ENCODE measurements around the gene STK33. TPM values are rescaled to one million over a fixed set of nuclear protein-coding genes. Genes with fewer than 3 reads are reported as not detected.

STK33 gene
- total RNA-seq, 8 experiments from 2014 or later: 0.61 to 67.5 (median 16.8) TPM

DNA sequence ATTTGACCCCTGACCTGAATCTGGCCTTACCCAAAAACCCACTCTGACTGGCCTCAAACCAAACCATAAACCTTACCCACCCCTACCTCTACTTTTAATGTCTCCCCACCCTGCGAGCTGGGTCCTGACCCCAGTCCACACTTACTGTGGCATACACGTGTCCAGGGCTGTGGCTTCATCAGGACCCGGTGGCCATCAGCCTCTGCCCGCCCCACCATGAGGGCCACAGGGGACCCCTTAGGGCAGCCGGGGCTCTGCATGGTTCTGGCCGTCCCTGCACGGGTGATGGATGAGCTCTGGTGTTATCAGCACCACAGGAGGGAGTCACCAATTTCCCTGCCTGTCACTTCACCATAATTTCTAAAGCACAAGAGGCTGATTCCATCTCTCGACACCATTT lies 242.8 kb downstream of the STK33 start:
- whole genome bisulfite sequencing, 10 experiments: 20 to 67% (median 51%) methylated on average over 1 to 6 of the region's 8 CpGs; no CpG with 5 or more reads in 5 of the 10 experiments
- in situ Hi-C loops (cut with MboI; ENCODE audit: low pct_unique_long_range_greater_than_20kb in 2 of 9, low sequenced_read_pairs in 9 of 9, unreplicated experiment in 9 of 9): no loop called here
- ATAC-seq (replicated peaks in 6 of 8): peak in 1 of 8 experiments; percentile 9
- no peak overlapping the region for H3K4me3 ChIP-seq
- H3K4me1 ChIP-seq (replicated peaks in 1 of 2): peaks cover 30 to 34% of the 10 kb centered on the region in 2 donors
- H3K27ac ChIP-seq: no peak overlapping the region

DNA sequence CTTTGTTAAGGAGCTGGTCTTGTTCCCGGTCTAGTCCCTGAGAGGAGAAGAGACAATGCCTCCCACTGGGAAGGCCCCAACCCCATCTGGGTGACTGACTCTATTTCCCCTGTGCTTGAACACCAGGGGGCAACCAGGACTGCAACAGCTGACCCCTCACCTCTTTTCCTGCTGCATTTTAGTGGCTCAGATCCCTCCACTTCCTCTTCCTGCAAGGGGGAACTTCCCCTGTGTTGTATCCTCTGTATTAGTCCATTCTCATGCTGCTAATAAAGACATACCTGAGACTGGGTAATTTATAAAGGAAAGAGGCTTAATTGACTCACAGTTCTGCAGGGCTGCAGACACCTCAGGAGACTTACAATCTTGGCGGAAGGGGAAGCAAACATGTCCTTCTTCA lies 246.1 kb downstream of the STK33 start:
- Histone ChIP-seq H3K27ac (no peak overlapping the region), H3K4me3 (no peak overlapping the region), H3K4me1 (replicated peaks in 1 of 2) (peaks cover 3 to 9% of the 10 kb centered on the region in 2 donors)
- no peak for ATAC-seq (replicated peaks in 6 of 8)
- 0 to 100% (median 50%) methylated on average over 1 to 2 of the region's 2 CpGs; no CpG with 5 or more reads in 3 of the 10 experiments for WGBS, 10 experiments
- in situ Hi-C loops (cut with MboI; ENCODE audit: low pct_unique_long_range_greater_than_20kb in 2 of 9, low sequenced_read_pairs in 9 of 9, unreplicated experiment in 9 of 9): no loop called here

DNA sequence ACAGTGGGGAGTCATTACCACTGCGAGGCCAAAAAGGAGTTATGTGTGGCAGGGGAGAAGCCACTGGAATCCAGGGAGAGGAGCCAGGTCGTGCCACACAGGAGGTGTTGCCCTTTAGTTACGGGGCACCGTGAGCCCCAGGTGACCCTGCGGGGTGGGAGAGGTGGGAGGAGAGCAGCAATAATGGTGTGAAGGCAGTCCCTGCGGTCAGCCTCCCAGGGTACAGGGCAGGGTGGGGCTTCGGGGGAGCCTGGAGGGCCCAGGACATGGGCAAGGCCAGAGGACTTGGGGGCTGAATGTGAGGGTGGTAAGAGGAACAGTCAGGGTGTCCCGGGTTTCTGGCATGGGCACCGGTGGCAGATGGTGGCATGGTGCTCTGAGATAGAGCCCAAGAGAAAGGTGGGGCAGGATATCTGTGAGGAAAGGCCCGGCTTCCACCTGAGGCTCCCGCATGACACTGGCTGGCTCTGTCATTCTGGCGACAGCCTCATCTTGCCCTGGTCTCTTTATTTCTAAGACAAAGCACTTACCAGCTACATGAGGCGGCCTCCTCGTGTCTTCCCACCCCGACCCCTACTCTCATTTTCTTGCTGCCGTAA lies 247.8 kb downstream of the STK33 start:
- WGBS, 10 experiments: 0 to 92% (median 83%) methylated on average over 1 to 3 of the region's 16 CpGs; no CpG with 5 or more reads in 3 of the 10 experiments
- in situ Hi-C loops (cut with MboI; ENCODE audit: low pct_unique_long_range_greater_than_20kb in 2 of 9, low sequenced_read_pairs in 9 of 9, unreplicated experiment in 9 of 9): no loop called here
- Histone ChIP-seq H3K4me1 (replicated peaks in 1 of 2) (peaks cover 0 to under 1% of the 10 kb centered on the region in 2 donors), H3K4me3 (no peak overlapping the region), H3K27ac (no peak overlapping the region)
- no peak for ATAC-seq (replicated peaks in 6 of 8)

DNA sequence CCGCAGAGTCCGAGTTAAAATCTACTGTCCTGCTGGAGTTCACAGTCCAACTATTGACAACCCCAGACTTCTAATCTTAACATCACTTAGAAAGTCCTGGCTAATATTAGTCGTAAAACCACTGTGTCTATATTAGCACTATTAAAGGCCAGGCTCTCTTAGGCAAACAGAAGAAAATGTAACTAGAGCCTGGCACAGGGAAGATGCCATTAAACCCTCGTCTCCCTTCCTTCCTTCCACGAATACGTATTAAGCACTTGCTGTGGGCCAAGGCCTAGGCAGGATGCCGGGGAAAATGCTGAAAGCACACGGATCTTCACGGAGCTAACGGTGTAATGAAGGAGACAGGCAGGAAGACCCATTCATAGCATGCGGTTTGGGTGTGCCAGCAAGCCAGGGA lies 248.8 kb downstream of the STK33 start:
- Histone ChIP-seq H3K4me1 (replicated peaks in 1 of 2) (no peaks in the 10 kb centered on the region), H3K27ac (no peak overlapping the region), H3K4me3 (no peak overlapping the region)
- ATAC-seq (replicated peaks in 6 of 8): no peak
- in situ Hi-C loops (cut with MboI; ENCODE audit: low pct_unique_long_range_greater_than_20kb in 2 of 9, low sequenced_read_pairs in 9 of 9, unreplicated experiment in 9 of 9): no loop called here
- 10 to 100% (median 71%) methylated on average over 1 to 8 of the region's 11 CpGs; no CpG with 5 or more reads in 2 of the 10 experiments for WGBS, 10 experiments

DNA sequence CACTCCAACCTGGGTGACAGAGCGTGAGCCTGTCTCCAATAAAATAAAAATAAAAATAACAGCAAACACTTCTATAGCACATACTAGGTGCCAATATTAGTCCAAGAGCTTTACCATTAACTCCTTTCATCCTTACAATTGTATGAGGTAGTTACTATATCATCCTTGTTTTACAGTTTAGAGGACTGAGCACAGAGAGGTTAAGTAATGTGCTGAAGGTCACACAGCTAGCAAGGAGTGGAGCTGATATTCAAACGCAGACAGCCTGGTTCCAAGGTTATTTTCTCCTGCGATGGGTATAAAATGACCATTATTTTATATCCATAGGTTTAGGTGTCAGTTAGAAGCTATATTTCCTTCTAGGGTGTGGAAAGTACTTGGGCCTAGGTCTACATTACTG lies 249.7 kb downstream of the STK33 start:
- no peak overlapping the region for H3K4me3 ChIP-seq
- WGBS, 10 experiments: 60 to 100% (median 100%) methylated on average over 1 to 3 of the region's 3 CpGs; no CpG with 5 or more reads in 3 of the 10 experiments
- peaks cover 0 to 2% of the 10 kb centered on the region in 2 donors for H3K4me1 ChIP-seq (replicated peaks in 1 of 2)
- H3K27ac ChIP-seq: no peak overlapping the region
- in situ Hi-C loops (cut with MboI; ENCODE audit: low pct_unique_long_range_greater_than_20kb in 2 of 9, low sequenced_read_pairs in 9 of 9, unreplicated experiment in 9 of 9): no loop called here
- ATAC-seq (replicated peaks in 6 of 8): no peak

DNA sequence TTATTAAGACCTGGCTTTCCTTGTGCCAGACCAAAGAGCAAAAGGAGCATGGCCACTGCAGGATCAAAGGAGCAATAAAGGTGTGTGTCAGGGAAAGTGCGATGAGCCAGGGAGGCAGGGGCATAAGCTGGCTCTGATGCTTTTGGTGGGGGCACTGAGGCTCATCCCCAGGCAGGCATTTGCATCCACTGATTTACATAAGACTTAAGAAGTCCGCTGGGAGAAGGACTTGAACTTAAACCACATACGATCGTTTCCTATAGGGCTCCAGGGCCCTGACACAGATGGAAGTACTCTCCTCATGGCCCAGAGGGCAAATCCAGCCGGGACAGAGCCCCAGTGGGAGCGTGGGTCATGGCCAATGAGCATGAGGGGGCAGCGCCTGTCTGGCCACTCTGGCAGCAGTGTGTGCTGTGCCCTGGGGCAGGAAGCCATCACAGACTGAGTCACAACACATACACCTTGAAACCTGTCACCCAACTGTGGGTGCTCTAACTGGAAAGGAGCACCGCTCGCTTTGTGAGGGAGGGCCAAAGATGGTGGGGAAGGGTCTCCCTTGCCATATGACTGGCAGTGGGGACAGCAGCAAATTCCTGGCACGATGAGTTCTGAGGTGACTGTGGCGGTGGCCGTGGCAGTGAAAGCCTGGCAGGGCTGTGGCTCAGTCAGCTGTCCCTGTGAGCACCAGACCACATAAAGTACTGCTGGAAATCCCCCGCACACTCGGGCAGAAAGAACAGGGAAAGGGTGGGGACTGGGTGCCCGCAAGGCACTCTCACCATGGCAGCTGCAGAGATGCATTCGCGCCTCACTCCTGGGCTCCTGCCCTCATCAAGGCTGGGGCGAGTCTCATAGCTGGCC lies 251.0 kb downstream of the STK33 start:
- Histone ChIP-seq H3K27ac (no peak overlapping the region), H3K4me3 (no peak overlapping the region), H3K4me1 (replicated peaks in 1 of 2) (peaks cover 0 to 11% of the 10 kb centered on the region in 2 donors)
- peak in 2 of 8 experiments; percentile 32 to 66 for ATAC-seq (replicated peaks in 6 of 8)
- in situ Hi-C loops (cut with MboI; ENCODE audit: low pct_unique_long_range_greater_than_20kb in 2 of 9, low sequenced_read_pairs in 9 of 9, unreplicated experiment in 9 of 9): no loop called here
- 43 to 100% (median 71%) methylated on average over 1 to 6 of the region's 18 CpGs; no CpG with 5 or more reads in 3 of the 10 experiments for WGBS, 10 experiments

DNA sequence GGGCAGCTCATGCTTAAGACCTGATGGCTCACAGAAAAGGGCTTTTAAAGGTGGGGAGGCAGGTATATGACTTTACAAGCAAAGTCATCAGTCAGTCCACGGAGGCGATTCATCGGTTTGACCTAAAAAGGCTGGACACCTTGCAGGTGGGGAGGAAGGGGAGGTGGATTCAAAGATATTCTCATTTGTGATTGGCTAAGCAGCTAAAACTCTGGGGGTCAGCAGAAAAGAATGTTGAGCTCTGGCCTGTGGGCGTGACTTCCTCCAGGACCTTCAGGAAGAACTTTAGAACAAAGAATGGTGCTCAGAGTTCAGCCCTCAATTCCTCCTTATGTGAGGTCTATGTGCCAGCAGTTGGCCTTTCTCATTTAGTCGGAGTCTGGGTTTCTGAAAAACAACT lies 252.0 kb downstream of the STK33 start:
- in situ Hi-C loops (cut with MboI; ENCODE audit: low pct_unique_long_range_greater_than_20kb in 2 of 9, low sequenced_read_pairs in 9 of 9, unreplicated experiment in 9 of 9): no loop called here
- no peak overlapping the region for H3K27ac ChIP-seq
- no peak overlapping the region for H3K4me3 ChIP-seq
- no peak for ATAC-seq (replicated peaks in 6 of 8)
- 43 to 100% (median 90%) methylated on average over 2 to 5 of the region's 5 CpGs; no CpG with 5 or more reads in 2 of the 10 experiments for WGBS, 10 experiments
- peaks cover 6 to 22% of the 10 kb centered on the region in 2 donors for H3K4me1 ChIP-seq (replicated peaks in 1 of 2)

Other genes starting within 250 kb of the STK33 start
- gene TRIM66, start 88.4 kb upstream of the STK33 start, total RNA-seq: 10 to 100 TPM in 4 of 8 experiments, 1 to 10 TPM in 4; 3.5 to 25.7 (median 10.1) TPM
- gene RPL27A, start 88.6 kb upstream of the STK33 start, total RNA-seq: 1,000 to 10,000 TPM; 1,442 to 2,444 (median 1,804) TPM